NK-92 (cell line): Measurements from ENCODE around the gene DUSP11.
"Not testable (repeated sequence)": the region's sequence is repeated elsewhere in the genome, so short reads cannot be mapped to it uniquely, and the experiment has no call there.

ENCODE experiments used
- DNase-seq: peaks from one replicate; lab custom pipeline; 2025; ENCODE audit not compliant: unreplicated experiment; lab: John Stamatoyannopoulos, UW

DUSP11 gene

DNA sequence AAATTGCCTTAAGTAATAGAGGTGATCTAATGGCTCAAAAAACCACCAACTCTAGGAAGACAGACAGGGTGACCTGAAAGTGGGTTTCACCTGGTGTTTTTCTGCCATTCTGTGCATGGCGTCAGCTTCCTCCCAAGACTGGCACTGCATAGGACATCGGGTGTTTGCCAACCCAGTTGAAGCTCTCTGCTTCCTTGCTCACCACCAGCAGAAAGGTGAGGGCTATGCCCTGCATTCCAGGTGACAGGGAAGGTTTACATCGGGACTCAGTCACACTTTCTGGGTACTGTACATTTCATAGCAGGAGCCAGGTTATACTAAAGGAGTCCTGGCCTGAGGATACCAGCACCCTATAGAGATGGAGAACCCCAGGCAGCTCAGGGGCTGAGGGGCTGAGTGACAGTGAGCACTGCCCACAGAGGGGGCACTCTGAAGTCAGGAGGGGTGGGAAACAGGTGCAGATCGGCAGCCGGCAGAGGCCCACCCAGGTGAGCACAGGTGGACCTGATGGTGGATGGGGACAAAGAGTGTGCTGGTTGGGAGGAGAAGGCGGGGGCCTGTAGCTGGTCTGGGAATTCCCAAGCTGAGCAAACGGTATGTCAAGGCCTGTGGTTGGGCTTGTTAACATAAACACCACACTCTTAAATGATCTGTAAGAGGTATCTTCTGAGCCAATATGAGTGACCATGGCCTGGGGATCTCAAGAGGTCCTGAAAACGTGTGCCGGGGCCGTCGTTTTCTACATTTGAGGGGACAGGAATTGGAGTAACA is 60.9 kb downstream of the DUSP11 start:
- DNase-seq = no peak

DNA sequence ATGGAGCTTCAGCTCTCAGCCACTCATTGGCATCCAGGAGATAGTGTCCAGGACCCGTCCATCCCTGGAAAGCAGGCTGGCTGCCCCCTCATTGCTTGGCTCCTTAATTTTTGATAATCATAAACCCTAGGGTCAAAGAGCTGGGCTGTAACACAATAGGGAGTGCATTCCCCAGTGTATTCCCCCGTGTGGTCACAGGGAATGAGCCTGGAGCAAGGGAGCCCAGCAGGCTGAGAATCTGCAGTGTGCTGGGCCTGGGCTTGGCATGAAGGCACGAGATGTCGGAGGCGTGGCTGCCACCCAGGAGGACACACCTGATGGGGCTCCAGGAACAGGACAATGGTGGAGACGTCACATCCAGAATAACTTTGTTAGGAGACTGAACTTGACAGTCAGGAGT is 61.5 kb downstream of the DUSP11 start:
- no peak for DNase-seq

DNA sequence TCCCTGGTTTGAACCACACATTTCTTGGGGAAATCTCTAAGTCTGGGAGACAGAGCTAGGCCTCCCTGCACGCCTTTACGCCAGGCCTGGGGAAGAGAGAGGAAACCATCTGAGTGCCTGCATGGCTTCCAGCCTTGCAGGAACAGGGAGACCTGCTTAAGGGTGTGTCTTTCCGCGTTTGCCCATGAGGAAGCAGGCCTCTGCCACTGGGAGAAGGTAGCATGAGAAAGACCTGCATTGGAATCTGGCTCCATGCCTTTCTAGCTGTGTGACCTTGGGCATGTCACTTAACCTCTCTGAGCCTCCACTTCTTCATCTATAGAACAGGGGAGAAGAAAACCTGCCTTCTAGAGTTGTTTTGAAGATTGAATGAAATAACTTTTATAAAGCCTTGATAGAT is 62.2 kb downstream of the DUSP11 start:
- DNase-seq = not testable (repeated sequence)

DNA sequence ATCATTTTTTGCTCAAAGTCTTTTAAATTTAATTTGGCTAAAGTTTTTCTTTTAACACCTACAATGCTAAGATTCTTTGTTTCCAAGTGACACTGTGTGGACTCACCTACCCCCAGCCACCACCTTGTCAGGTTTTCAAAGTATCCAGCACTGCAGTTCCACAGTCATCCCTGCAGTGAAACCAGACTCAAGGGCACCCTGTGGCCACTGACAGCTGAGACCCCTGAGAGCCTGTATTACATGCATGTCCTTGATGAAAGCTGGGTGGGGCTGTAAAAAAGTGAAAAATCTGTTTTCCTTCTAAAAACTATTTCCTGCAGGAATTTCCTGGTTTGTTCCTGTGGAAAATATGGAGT is 62.7 kb downstream of the DUSP11 start:
- DNase-seq = no peak

DNA sequence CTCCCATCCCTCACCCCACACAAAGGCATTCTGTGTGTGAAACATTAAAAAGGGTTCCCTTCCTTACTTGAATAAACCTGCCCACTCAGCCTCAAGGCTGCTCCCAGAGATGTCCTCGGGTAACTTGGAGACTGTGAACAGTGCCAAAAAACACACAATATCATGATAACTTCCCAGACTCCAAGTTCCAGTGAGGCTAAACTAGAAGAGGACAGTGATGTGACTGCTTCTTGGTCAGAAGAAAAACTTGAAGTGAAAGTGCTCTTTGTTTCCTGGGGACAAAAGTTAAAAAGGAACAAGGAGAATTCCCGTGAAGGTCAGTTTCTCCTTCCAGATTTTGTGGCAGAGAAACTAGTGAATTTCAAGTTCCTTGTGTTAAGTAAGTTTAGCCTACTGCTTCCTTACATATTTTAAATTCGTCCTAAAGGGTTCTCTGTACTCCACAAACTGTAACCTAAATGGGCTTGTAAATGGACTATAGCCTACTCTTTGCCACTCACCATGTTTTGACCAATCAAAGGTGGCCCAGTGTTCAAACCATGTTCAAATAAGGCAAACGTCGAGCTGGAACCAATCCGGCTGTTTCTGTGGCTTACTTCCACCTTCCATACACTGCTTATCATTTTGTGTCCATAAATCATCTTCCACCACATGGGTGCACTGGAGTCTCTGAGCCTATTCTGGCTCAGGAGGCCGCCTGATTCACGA is 63.2 kb downstream of the DUSP11 start:
- no peak for DNase-seq

DNA sequence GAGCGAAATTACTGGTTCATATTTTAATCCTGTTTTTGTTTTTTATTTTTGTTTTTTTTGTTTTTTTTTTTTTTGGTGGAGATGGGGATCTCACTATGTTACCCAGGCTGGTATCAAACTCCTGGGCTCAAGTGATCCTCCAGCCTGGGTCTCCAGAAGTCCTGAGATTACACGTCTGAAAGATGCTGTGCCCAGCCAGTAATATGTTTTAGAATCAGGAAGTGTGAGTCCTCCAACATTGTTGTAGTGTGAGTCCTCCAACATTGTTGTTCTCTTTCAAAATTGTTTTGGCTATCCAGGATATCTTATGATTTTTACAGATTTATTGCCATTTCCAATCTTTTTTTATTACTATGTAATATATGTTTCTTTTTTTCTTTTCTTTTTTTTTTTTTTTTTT is 65.8 kb downstream of the DUSP11 start:
- no peak for DNase-seq
